A673 (cell line): ENCODE data around the gene FGF12. TPM values are rescaled to one million over a fixed set of nuclear protein-coding genes. Genes with fewer than 3 reads are reported as not detected.

ENCODE experiments used
- BruUV-seq: library from RNA; stranded (reverse); fragments of 400-500 nt; replicated peaks from 2 replicates; lab custom pipeline; 2021; lab: Mats Ljungman, UMichigan
- CTCF ChIA-PET: fragments of 300-600 bp; sonication (Branson Sonifier 250); formaldehyde crosslinking; loops from one replicate; lab custom pipeline; 2022; ENCODE audit warnings: antibody characterized with exemption; lab: Charles Lee
- POLR2A ChIA-PET: fragments of 300-600 bp; sonication (Branson Sonifier 250); formaldehyde crosslinking; loops from one replicate; lab custom pipeline; 2022; ENCODE audit warnings: antibody characterized with exemption; ENCODE audit not compliant: low non-redundant PET; lab: Charles Lee
- DNase-seq: peaks from one replicate; pipeline ENCODE4 v3.0.0-alpha.2; 2015; ENCODE audit warnings: low spot score
- H3K27ac ChIP-seq: fragments of 200-600 bp; sonication (generic); 2 replicates; pipeline ENCODE4 v1.5.1; 2016; ENCODE audit warnings: mixed run types, low read depth, mild to moderate bottlenecking, mixed read lengths, antibody characterized with exemption, low read length; ENCODE audit not compliant: poor library complexity, severe bottlenecking
- H3K27me3 ChIP-seq: fragments of 200-600 bp; sonication (generic); replicated peaks from 2 replicates; pipeline ENCODE4 v1.6.1; 2017; ENCODE audit warnings: mixed run types, low read depth, mild to moderate bottlenecking, mixed read lengths, antibody characterized with exemption, low read length; ENCODE audit not compliant: insufficient read depth, poor library complexity
- H3K36me3 ChIP-seq: fragments of 200-600 bp; sonication (generic); 2 replicates; pipeline ENCODE4 v1.6.1; 2016; ENCODE audit warnings: mixed run types, mild to moderate bottlenecking, mixed read lengths, antibody characterized with exemption, low read length; ENCODE audit not compliant: insufficient read depth, poor library complexity, severe bottlenecking
- H3K4me1 ChIP-seq: fragments of 200-600 bp; sonication (generic); 2 replicates; pipeline ENCODE4 v1.6.1; 2017; ENCODE audit warnings: mixed run types, mild to moderate bottlenecking, mixed read lengths, antibody characterized with exemption, low read length; ENCODE audit not compliant: insufficient read depth, poor library complexity, severe bottlenecking
- H3K4me3 ChIP-seq: fragments of 200-600 bp; sonication (generic); 2 replicates; pipeline ENCODE4 v1.5.1; 2016; ENCODE audit warnings: low read depth, mixed run types, mild to moderate bottlenecking, mixed read lengths, low read length; ENCODE audit not compliant: poor library complexity, severe bottlenecking
- H3K9me3 ChIP-seq: fragments of 200-600 bp; sonication (generic); 2 replicates; pipeline ENCODE4 v1.6.1; 2016; ENCODE audit warnings: mixed run types, low read depth, mild to moderate bottlenecking, mixed read lengths, antibody characterized with exemption, low read length; ENCODE audit not compliant: poor library complexity, severe bottlenecking
- CTCF ChIP-seq: fragments of 300-800, 200-600 bp; sonication (generic); conservative IDR thresholded peaks from 2 replicates; pipeline ENCODE4 v1.5.1; 2017; ENCODE audit warnings: low read depth, mild to moderate bottlenecking, antibody characterized with exemption, low read length, moderate library complexity, mixed read lengths
- EZH2 ChIP-seq: fragments of 200-600 bp; sonication (generic); IDR thresholded peaks from 2 replicates; pipeline ENCODE4 v1.6.1; 2017; ENCODE audit warnings: borderline replicate concordance, low read depth, mild to moderate bottlenecking, mixed read lengths, antibody characterized with exemption, low read length; ENCODE audit not compliant: poor library complexity, severe bottlenecking
- intact Hi-C: fragments of 100-400 bp; cut with micrococcal nuclease; formaldehyde crosslinking; loops from one replicate; pipeline ENCODE4 v1.10.0; 2022; ENCODE audit not compliant: unreplicated experiment
- total RNA-seq: library from RNA; stranded (reverse); gene quantifications from 2 replicates; pipeline ENCODE4 v1.2.3, GENCODE V29; 2021

Gene FGF12
- total RNA-seq, 1 experiment from 2014 or later: 2.3 TPM

DNA sequence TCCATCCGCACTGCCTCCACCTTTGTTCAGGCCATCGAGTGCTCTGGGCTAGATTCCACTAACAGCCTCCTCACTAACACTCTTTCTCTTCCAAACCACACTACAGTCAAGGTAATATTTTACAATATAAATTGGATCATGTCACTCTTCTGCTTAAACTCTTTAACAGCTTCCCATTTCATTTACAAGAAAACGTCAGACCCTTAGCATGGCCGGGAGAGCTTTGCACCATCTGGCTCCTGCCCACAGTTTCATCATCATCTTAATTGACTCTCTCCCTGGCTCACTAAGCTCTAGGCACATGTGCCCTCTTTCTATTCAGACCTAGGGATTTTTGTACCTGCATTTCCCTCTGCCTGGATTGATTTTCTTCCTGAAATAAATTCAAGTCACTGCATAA lies 354.7 kb downstream of the FGF12 start:
- Histone ChIP-seq H3K4me3 (no peak overlapping the region), H3K27me3 (no peaks in the 10 kb centered on the region), H3K4me1 (peaks cover 27% of the 10 kb centered on the region), H3K27ac (no peak overlapping the region), H3K9me3 (no peaks in the 10 kb centered on the region), H3K36me3 (no peaks in the 10 kb centered on the region)
- intact Hi-C loops: no loop called here
- ChIA-PET POLR2A (no interaction called here), CTCF (no interaction called here)
- BruUV-seq: no TSS peak
- DNase-seq: peak; percentile 13
- TF ChIP-seq CTCF: no peak
- no peak for TF ChIP-seq EZH2

DNA sequence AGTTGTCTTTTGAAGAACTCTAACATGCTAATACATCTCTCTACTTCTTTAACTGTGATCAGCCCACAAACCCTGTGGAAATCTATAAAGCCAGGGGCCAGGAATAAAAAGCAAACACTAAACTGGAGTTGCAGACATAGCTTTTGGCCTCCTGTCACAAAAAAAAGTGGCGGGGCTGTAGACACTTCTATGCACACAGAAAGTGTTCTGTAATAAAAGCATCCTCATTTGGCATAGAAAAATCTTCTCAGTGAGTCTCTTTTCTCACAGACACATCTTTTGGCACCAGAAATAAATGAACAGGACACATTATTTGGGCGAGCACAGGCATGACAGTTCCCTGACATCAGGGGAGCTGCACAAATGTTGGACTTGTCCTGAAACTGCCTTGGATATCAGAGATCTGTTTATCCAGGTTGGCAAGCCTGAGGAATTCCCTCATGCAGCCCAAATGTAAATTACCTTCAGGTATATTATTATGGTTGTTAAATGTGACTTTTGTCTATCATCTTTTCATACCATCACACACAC lies 355.4 kb downstream of the FGF12 start:
- H3K9me3 ChIP-seq: no peaks in the 10 kb centered on the region
- CTCF ChIA-PET: no interaction called here
- H3K27ac ChIP-seq: no peak overlapping the region
- no peak for DNase-seq
- intact Hi-C loops: no loop called here
- H3K4me3 ChIP-seq: no peak overlapping the region
- peaks cover 27% of the 10 kb centered on the region for H3K4me1 ChIP-seq
- H3K36me3 ChIP-seq: no peaks in the 10 kb centered on the region
- POLR2A ChIA-PET: no interaction called here
- BruUV-seq: no TSS peak
- no peak for TF ChIP-seq EZH2
- TF ChIP-seq CTCF: no peak
- H3K27me3 ChIP-seq: no peaks in the 10 kb centered on the region

- Histone ChIP-seq H3K4me1 (peaks cover 22% of the 10 kb centered on the region), H3K9me3 (no peaks in the 10 kb centered on the region), H3K27ac (no peak overlapping the region), H3K4me3 (no peak overlapping the region), H3K27me3 (no peaks in the 10 kb centered on the region), H3K36me3 (no peaks in the 10 kb centered on the region)
- intact Hi-C loops: no loop called here
- DNase-seq: no peak
- POLR2A ChIA-PET: no interaction called here
- BruUV-seq: no TSS peak
- TF ChIP-seq CTCF (no peak), EZH2 (no peak)
- CTCF ChIA-PET: interaction anchor here (0.5 kb wide), 1 partner anchor 673 kb away, joined by 6 read pairs; no protein-coding TSS in a partner anchor
Observed at GRCh38 chr3:192367616-192368015, 359.7 kb downstream of the FGF12 start.
